NOMO-1 (cell line): ENCODE results near the gene SMURF2.
A peak's percentile ranks its signal among the peaks of the same experiment; 100 is the strongest.
"Not testable (repeated sequence)": the region's sequence is repeated elsewhere in the genome, so short reads cannot be mapped to it uniquely, and the experiment has no call there.

Source experiments
- DNase-seq, 2 experiments: peaks; one replicate each; lab custom pipeline; 2025; ENCODE audit not compliant: unreplicated experiment in 2 of 2; lab: John Stamatoyannopoulos, UW

The SMURF2 gene

DNA sequence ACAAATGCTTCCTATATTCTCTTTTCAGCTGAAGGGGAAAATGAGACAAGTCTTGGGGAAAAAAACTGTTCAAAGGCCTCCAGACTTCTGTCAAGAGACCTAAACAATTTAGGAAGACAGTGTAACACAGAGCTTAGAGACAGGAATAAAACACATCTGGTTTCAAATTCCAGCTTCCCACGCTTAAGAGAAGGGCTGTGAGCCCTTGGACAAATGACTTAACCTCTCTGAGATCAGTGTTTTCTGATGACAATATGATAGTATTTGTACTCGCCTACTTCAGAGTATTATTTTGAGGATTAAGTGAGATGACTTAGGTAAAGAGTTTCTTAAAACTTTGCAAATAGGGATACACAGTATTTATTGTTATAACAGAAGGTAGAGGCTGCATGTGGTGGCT is 29.5 kb downstream of the SMURF2 start:
- no peak for DNase-seq

DNA sequence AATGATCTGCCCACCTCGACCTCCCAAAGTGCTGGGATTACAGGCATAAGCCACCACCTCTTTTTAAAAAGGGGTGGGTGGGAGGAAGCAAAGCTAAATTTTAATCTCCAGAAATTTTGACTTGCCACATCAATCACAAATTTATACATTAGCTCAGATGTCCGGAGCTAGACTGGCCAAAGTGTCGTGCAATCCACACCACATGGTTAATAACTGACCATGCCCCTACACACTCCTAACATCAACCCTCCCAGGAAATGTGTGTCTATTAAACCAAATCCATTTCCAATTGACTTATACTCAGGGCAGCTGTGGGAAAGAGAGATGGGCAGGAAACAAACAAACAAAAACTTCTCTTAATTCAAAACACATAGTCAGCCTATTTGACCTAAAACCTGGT is 29.9 kb downstream of the SMURF2 start:
- DNase-seq: no peak

DNA sequence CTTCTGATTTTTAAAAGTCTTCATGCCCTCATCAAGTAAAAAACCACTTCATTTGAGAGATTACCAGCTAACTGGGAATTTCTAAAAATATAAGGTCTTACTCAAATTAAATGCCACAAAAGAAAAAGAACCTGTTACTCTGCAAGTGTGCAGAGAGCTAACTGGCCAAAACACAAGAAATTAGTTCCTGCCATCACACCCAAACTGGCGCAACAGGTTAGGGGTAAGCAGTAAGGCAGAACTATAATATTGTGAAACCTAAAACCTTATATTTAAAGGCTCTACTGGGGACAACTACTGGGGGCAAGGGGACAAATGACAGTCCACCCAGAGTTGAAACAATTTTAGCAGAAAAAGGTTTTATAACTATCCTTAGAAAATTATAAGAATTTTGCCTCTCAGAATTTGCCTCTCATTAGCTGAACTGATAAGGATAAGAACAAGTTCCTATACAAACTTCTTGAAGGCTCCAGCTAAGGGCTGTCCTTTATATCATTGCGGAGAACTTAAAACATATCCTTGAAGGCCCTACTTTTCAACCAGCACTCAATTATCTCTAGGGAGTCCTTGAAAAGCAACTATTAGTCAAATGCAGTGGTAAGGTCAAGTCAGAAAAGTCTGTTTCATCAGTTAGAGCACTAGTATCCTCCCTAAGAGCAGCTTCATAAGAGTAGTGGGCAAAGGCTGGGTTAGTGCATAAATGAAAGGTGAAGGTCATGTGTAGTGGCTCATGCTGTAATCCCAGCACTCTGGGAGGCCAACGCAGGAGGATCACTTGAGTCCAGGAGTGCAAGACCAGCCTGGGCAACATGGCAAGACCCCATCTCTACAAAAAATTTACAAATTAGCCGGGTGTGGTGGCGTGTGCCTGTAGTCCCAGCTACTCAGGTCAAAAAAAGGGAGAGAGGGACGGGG is 31.5 kb downstream of the SMURF2 start:
- DNase-seq: peak; percentile 46 to 69

DNA sequence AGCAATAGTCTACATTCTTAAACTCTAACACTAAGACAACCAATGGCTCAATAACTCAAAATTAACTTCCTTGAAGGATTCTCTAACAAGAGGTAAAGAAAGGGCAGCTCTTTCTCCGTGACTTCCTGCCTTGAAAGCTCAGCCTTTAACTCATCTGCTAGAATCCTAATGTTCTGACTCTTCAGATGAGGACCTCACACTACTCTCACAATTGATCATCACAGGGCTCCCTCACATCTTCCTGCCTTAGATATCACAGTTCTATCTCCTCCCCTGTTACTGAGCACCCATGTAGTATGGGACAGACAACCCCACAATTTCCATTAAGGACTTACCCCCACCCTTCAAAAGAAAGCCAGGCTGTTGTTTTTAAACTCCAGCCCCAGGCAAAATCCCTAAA is 33.5 kb downstream of the SMURF2 start:
- peak in 1 of 2 experiments; percentile 17 for DNase-seq

DNA sequence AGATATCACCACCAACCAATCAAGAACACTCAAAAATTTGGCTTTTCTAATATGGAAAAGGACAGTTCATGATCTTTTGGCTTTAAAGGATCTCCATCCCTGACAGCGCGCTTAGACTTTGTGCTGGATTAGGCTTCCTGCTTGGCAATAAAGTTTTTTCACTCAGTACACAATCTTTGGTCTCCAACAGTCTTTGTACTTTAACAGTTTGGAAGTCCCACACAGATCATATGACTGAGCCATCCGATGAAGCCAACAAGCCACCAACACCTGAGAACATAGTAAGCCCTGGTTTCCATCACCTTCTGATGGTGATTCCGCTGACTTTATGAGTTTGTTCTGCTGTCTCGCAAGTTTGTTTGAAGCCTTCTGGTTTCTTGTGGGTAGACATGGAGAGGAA is 34.3 kb downstream of the SMURF2 start:
- no peak for DNase-seq

DNA sequence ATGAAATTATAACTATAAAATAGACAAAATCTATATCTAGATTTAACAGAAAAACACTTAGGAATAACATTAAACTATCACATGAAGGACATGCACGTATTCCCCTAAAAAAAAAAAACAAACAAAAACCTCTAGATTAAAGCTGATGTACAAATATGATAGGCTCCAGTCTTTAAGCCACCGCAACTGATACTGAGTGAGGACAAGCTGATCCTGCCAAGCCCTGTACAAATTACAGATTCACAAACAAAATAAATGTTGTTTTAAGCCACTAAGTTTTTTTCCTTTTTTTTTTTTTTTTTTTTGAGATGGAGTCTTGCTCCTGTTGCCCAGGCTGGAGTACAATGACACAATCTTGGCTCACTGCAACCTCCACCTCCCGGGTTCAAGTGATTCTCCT is 35.3 kb downstream of the SMURF2 start:
- no peak for DNase-seq

DNA sequence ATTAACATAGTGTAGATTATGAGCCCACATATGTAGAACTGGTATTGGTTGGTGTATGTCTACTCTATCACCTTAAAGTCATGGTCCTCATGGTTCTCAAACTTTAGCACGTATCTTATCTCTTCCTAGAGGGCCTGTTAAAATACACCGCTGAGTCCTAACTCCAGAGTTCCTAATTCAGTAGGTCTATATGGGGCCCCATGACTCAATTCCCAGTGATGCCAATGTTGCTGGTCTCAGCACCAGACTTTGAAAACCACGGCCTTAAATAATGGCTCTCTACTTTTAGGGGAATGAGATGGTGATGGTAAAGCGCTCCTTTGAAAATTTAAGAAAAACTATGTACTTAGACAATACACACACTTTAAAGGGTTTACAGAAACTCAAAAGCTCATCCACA is 36.6 kb downstream of the SMURF2 start:
- no peak for DNase-seq

DNA sequence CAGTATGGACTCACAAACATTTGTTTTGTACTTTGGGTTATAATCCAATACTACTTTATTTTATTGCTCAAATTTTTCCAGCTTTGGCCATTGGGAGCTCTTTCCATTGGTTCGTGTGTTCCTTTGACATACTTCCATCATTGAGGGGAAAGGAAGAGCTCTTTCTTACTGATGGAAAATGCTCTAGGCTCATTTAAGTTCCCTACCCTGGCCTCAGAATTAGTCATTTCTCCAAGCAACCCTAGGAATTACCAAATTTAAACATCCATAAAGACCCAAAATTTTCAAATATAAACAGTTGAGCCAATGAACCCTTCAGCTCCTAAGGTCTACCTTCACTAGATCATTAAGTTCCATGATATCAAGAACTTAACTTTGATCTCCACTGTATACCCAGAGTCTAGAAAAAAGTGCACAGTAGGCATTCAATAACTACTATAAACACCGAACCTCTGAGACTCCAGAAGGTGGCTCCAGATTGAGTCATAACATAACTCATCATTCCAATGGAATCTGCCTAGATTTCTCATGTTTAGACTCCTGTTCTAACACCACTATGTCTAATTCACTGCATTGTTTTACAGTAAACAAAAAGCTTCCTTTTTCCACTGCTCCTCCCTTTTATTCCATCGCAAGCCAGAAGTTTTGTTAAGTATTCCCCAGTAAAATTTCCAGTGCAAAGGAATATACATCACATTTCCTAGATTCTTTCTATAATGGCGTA is 39.0 kb downstream of the SMURF2 start:
- no peak for DNase-seq

DNA sequence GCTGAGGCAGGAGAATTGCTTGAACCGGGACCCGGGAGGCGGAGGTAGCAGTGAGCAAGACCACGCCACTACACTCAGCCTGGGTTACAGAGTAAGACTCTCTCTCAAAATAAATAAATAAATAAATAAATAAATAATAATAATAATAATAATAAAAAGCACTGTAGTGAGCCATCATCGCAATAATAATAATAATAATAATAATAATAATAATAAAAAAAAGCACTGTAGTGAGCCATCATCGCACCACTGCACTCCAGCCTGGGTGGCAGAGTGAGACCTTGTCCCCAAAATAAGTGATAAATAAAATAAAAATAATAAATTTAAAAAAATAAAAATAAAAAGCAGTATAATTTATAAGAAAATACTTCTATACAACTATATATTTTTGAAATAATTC is 40.3 kb downstream of the SMURF2 start:
- no peak for DNase-seq

DNA sequence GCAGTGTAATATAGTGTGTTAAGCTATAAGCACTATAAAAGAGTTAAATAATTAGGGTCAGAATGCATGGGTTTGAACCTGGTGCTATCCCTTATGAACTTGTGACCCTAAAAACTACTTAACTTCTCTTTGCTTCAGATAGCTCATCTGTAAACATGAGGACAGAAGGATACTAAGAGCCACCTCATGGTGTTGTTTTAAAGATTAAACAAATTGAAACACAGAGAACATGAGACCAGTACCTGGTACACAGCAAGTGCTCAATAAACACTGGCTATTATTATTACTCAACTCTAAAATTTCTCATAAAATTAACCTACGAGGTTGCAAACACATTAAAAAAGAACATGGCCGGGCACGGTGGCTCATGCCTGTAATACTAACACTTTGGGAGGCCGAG is 43.3 kb downstream of the SMURF2 start:
- no peak for DNase-seq

DNA sequence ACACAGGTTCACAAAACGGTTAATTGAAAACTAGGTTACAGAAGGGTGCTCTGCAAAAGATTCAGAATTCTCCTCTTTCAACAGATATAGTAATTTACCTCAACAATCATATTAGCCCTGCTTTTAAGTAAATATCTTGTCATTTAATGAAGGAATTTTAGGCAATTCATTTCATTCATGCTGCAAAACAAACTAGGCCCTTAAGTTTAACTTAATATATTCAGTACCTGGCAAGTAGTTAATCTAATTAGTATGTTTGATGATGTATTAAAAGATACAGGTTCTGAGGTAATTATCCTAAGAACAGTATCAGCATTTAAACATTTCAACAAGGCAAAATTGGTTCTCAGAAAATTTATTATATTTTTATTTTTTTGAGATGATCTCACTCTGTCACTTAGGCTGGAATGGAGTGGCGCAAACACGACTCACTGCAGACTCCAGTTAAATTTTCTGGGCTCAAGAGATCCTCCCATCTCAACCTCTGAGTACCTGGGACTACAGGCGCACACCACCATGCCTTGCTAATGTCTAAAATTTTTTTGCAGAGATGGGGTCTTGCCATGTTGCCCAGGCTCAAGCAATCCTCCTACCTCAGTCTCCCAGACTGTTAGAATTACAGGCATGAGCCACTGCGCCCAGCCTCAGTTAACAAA is 44.9 kb downstream of the SMURF2 start:
- no peak for DNase-seq

DNA sequence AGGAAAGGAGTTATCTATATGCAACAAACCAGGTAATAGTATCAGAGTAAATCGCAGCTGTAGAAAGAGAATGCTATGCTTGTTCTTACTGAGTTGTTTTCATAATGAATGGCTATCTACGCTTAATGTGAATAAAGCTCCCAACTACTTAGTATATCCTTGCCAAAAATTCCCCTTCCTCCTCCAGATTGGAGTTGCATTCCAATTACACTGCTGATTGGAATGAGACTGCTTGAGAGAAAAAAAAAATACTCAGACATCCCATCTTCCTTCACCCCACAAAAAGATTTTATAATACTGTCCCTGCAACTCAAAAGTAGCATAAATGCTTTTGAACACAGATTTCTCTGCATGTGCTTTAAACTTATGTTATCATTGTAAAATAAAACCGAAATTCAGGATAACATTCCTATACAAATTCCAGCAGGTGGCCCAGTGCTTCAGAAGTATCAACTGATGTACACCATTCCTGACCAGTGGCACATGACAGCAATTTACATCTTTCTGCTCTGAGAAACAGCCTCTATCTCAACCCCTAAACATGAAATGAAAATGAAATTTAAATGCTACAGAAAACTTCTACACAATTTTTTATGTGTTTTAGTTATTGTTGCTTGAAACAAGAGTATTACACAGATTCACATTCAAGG is 47.0 kb downstream of the SMURF2 start:
- DNase-seq: no peak

DNA sequence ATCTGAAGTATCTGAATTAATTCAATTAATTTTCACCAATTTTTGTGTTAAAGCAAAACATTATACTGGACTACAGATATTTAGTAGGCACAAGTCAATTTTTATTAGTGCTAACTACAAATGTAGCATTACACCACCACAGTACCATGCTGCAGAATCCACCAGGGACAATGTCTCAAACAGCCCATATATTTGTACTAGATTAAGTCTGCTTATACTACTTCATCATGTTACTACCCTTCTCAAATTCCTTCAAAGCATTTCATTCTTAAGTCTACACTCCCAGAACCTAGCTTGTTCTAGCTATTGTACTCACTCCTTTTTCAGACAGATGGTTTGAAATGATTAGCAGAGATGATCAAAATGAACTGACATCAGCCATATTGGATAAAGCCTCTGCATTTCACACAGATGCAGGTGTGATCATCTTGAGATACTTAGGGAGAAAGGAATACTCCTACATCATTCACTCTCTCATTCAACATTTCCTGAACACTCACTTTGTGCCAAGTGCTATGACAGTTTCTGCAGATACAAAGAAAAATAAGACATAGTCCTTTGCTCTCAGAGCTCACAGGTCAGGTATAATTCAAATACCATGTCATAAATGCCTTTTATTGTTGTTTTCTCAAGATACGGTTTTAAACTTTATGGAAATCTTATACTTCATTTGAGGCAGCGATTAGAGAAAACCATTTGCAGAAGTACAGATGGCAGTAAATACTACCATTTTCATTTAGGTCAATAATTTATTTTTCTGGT is 47.7 kb downstream of the SMURF2 start:
- DNase-seq: no peak

DNA sequence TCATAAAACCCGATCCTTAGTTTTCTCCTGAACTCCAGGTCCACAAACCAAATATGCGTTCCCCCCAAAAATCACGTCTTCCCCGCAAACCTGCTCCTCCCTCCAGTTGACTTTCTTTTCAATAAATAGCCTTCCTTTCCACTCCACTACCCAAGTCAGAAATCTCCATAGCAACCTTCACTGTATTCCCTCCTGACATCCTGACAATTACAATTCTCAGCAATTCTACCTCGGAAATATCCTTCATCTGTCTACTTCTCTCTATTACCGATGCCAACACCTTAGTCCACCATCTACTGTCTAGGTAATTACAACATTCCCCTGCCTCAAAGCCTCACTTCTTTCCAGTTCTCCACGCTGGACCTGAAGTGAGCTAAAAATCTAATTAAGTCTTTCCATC is 50.7 kb downstream of the SMURF2 start:
- DNase-seq: no peak

DNA sequence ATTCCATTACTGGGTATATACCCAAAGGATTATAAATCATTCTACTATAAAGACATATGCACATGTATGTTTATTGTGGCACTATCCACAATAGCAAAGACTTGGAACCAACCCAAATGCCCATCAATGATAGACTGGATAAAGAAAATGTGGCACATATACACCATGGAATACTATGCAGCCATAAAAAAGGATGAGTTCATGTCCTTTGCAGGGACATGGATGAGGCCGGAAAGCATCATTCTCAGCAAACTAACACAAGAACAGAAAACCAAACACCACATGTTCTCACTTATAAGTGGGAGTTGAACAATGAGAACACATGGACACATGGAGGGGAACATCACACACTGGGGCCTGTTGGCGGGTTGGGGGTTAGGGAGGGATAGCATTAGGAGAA is 51.9 kb downstream of the SMURF2 start:
- DNase-seq: not testable (repeated sequence)

DNA sequence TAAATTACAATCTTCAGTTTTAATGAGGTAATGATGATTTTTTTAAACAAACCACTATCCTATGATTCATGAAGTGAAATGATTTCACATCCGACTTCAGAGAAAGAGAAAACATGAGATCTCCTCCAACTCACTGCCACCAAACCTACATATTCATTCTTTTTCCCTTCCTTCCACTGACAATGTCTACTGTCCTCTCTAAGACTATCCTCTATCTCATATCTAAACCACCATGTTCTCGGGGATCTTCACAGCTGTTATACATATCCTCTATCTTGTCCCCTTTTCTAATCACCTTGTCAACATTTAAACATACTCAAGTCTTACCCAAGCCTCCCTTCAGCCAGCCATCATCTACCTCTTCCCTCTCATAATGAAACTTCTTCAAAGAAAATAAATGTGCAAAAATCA is 53.5 kb downstream of the SMURF2 start:
- DNase-seq: no peak

DNA sequence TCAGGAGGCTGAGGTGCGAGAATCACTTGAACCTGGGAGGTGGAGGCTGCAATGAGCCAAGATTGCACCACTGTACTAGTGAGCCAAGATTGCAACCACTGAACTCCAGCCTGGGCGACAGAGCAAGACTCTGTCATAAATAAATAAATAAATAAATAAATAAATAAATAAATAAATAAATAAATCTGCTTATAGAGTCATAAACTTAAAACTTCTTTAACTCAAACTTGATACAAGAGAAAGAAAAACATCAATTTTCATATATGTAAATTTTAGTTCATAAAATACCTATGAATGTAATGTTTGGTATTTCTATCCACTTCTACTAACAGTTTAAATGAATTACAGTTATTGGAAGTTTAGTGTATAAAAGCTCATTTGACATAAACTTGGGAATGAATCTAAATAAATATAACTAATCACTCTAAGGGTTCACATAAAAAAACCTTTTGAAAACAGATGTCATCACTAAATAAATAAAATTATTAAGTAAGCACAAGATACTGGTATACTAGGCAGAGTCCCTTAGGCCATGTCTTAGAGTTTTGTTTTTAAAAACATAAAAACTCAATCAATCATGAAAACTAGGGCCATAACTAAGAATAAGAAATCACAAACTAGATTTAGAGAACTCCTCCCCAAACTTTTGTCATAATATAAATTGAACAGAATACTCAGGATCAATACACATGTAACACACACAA is 54.1 kb downstream of the SMURF2 start:
- no peak for DNase-seq

DNA sequence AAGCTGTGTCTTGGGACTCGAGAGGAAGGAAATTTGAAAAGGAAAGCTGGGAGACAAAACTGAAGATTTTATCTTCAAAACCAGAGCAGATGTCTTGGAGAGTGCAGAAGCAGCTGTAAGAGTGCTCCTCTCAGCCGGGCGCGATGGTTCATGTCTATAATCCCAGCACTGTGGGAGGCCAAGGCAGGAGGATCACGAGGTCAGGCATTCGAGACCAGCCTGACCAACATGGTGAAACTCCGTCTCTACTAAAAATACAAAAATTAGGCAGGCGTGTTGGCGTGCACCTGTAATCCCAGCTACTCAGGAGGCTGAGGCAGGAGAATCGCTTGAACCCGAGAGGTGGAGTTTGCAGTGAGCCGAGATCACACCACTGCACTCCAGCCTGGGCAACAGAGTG is 57.6 kb downstream of the SMURF2 start:
- not testable (repeated sequence) for DNase-seq

DNA sequence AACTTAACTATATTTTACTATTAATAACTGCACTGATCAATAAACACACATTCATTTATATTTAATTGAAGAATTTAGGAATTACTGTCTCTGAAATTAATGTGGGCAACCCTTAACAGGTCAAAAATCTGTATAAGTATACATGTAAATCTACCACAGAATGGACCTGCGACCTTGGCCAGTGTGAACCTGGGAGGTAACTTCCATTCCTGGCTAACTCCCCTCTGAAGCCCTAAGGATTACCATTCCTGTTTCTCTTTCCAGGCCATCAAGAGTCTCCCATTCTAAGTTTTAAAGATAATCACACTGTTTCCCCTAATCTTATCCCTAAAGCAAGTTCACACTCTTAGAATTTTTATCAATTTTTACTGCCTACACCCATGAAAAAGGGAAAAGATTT is 58.1 kb downstream of the SMURF2 start:
- DNase-seq: no peak

DNA sequence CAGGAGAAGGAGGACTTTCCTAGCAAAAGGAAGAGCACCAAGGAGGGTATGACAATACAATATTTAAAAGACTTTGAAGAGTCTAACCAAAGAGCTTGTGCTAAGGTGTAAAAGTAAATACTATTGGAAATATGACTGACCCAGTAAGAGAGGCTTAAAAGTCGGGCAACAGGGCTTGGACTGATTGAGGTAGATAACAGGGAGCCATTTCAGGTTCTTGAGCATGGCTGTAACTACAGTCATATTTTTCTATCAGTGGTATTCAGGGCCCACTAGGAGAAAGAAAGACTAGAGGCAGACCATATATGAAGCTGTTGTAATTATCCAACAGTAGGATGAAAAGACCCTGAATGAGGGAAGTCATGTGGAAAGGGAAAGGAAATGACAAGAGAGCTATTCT is 62.3 kb downstream of the SMURF2 start:
- DNase-seq: no peak
